GM21447 (cell line): ENCODE data around the gene TXNRD1.
"Not testable (repeated sequence)": the region's sequence is repeated elsewhere in the genome, so short reads cannot be mapped to it uniquely, and the experiment has no call there.

Experiments used
- ATAC-seq: cut with Tn5 transposase; IDR thresholded peaks from one replicate; pipeline ENCODE4 v1.9.1; 2021; ENCODE audit not compliant: unreplicated experiment

Gene TXNRD1

DNA sequence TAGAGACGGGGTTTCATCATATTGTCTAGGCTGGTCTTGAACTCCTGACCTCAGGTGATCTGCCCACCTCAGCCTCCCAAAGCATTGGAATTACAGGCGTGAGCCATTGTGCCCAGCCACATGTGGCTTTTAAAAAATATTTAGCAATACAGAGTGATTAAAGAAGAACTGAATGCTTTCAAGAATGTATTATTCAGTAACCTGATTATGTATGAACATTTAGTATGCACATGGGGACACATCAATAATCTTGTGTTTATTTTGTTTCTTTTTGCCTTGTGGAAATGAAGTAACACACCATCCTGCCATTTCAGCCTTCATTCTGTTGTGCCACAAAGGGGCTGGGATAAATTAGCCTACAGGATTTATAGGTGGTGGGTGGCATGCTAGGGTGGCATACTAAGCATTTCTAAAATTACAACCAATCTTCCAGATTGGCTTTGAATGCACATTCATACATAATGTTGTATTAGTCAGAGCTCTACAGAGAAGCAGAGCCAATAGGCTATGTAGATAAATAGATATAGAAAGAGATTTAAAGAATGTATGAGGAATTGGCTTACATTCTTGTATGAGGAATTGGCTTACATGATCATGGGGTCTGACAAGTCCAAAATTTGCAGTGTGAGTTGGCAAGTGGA, 25.5 kb upstream of the TXNRD1 start:
- no peak for ATAC-seq

DNA sequence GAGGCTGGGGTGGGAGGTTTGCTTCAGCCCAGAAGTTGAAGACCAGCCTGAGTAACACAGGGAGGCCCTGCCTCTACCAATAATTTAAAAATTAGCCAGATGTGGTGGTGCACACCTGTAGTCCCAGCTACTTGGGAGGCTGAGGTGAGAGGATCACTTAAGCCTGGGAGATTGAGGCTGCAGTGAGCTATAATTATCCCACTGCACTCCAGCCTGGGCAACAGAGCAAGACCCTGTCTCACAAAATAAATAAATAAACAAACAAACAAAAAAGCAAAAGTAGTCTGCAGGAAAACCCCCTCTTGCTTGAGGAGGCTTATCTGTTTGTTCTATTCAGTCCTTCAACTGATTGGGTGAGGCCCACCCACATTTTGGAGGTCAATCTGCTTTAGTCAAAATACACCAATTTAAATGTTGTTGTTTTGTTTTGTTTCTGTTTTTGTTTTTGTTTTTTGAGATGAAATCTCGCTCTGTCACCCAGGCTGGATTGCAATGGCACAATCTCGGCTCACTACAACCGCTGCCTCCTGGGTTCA, 24.9 kb upstream of the TXNRD1 start:
- ATAC-seq, result no peak

DNA sequence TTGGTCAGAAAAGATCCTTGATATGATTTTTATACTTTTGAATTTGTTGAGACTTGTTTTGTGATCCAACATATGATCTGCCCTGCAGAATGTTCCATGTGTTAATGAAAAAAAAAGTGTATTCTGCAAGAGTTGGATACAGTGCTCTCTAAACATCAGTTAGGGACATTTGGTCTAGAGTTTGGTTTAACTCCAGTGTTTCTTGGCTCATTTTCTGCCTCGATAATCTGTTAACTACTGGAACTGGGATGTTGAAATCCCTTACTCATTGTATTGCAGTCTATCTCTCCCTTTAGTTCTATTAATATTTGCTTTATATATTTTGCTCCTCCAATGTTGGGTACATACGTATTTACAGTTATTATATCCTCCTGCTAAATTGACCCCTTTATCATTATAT, 18.3 kb upstream of the TXNRD1 start:
- ATAC-seq, result no peak

DNA sequence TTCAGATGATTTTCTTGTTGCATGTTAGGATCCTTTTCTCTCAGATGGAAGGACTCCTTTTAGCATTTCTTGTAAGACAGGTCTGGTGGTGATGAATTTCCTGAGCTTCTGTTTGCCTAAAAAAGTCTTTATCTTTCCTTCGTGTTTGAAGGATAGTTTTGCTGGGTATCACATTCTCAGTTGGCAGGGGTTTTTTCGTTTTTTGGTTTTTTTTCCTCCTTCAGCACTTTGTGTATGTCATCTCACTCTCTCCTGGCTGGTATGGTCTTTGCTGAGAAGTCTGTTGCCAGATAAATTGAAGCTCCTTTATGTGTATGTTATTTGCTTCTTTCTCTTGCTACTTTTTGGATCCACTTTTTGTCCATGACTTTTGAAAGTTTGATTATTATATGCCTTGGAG, 15.6 kb upstream of the TXNRD1 start:
- no peak for ATAC-seq

DNA sequence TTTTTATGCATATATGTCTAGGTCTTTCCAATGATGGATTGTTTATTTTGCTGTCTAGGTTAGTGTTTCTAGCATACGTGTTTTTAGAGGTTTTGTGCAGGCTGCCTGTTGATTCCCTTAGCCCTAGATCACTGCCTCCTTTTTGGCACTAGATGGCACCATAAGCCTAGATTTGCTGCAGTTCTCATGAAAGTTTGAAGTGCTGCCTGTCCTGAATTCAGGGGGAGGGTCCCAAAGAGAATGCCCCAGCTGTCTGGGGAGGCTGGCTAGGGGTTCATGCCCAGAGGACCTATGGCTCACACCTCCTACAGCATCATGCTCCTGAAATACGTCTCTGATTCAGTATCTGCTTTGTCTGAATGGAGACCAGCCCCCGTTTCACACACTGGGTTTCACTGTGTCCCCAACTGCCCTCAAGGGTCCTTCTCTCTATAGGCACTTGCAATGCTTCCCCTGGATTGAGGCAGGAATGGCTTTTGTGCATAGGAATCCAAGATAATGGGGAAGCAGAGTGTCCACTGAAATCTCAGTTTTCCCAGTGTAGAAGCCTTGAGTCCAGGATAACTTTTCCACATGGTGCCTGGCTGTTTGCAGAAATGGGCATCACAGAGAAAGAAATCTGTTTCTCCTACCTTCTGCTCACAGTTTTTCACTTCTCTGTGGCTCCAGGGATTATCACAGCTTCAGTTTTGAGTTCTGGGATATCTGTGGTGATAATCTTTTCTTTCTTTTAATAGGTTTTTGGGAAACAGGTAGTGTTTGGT, 14.2 kb upstream of the TXNRD1 start:
- ATAC-seq, result no peak

DNA sequence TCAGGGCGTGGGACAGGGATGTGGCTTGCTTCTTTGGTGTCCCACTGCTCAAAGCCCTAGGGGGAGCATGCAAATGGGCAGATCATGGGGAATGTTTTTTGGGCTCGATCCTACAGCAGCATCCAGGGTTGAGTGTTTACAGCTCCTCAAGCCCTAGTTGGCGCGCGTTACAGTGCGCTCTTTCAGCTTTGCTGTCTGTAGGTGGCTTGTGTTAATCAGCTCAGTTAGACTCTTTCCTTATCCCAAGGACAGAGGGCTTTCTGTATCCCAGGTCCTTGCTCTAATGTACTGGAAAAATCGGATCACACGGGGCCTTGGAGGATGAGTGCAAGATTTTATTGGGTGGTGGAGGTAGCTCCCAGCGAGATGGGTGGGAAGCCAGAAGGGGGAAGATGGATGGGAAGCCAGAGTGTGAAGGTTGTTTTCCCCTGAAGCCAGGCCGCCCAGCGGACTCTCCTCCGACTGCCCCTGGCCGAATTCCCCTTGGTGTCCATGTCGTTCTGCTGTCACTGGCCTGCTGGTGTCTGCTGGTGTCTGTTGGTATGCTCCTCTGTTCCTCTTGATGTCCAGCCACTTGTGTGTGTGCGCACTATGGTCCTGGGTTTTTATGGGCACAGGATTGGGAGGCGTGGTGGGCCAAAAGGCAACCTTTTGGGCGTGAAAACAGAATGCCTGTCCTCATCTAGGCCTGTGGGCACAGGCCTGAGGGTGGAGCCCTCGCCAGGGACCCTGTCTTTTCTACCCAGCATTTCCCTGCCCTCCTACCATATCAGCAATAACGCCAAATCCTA, 10.7 kb upstream of the TXNRD1 start:
- ATAC-seq, result no peak

DNA sequence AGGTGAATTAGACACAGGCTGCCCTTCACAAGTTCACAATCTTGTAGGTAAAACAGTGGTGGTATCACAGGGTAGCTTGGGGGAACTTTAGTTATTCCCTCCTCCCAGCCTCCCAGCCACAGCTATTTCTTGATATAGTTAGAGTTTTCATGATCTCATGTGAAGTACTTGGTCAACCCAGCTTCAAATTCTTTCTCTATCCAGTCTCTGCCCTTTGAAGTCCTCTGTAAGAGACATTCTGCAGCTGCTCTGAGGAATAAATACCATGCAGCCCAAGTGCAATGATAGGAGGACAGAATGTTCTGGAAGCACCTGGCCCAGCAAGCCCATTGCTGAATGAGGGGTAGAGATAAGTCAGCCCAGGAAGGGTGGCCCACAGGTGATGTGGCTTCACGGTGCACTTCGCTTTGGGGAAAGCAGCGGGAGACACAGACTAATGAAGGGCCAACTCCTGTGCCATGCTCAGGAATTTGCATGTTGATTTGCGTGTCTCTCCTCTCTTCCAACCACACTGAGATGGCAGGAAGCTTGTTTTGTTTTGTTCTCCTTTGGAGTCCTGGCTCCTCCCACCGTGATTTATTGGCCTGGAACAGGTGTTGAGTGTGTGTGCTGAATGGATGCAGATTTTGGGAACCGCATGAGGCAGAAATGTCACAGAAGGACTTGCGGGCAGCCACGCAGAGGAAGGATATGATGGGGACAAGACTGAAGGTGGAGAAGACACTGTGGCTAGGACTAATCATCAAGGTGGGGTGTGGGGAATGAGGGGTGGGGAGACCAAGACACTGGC, 8.0 kb upstream of the TXNRD1 start:
- ATAC-seq, result no peak

DNA sequence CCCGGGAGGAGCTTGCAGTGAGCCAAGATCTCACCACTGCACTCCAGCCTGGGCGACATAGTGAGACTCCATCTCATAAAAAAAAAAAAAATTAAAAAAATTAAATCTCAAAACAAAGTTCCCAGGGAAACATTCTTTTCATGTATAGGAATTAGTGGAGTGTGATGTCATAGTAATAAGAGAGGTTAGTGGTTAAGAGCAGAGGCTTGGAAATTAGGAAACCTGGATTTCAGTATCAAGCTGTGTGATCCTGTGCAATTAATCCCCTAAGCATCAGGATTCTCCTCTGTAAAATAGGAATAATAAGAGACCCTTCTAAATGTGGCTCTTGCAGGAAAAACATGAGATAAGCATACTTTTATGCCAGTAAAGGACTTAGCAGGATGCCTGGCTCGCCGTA, 3.1 kb upstream of the TXNRD1 start:
- no peak for ATAC-seq

DNA sequence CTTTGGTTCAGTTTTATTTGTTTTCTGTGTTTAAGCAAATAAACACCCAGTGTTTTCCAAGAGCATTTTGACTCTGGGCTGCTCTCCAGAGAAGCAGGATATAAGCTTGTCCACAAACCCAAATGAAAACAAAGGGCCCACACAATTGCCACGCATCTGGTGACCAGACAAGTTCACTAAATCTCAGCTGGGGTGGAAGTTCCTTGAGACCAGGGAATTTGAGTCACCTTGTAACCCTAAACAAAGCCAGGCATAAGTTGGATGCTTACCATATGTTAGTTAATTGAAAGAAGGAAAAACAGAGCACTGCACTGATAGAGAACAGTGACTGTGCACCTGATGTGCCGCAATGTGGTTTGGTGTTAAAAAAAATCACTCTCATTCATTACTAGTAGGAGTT, 1.6 kb upstream of the TXNRD1 start:
- ATAC-seq, result no peak

DNA sequence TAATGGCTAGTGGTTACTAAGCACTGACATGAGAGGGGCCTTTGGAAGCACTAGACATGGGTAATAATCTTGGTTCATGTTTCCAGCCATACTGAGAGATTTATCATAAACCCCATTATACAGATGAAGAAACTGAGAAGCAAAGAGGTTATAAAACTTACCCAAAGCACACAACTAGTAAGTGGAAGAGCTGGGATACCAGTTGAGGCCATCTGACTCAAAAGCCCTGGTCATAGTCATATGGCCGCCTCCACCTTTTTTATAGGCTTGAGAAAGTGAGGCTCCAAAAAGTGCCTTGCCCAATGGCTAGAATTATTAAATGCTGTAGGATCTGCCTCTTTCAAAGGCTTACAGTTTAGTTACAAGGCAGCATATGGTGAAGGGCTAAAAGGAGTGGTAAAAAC, 944 bp downstream of the TXNRD1 start:
- no peak for ATAC-seq

DNA sequence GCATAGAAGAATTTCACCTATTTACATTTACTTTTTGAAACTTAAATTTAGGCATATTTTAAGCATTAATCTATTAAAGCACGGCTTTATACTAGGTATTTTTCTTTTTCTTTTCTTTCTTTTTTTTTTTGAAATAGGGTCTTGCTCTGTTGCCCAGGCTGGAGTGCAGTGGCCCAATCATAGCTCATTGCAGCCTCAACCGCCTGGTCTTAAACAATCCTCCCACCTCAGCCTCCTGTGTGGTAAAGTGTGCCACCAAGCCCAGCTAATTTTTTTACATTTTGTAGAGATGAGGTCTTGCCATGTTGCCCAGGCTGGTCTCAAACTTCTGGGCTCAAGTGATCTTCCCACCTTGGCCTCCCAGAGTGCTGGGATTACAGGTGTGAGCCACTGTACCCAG, 2.9 kb downstream of the TXNRD1 start:
- not testable (repeated sequence) for ATAC-seq

DNA sequence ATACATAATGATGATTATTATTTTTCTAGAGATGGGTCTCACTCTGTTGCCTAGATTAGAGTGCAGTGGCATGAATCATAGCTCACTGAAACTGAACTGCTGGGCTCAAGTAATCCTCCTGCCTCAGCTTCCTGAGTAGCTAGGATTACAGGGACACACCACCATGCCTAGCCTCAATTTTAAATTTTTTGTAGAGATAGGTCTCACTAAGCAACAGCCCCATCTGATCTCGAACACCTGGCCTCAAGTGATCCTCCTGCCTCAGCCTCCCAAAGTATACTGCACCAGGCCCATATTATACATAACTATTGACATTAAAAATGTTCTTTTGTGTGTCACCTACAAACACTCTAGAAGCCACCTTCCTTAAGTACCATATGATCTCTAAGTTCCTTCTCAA, 3.4 kb downstream of the TXNRD1 start:
- ATAC-seq, result no peak

DNA sequence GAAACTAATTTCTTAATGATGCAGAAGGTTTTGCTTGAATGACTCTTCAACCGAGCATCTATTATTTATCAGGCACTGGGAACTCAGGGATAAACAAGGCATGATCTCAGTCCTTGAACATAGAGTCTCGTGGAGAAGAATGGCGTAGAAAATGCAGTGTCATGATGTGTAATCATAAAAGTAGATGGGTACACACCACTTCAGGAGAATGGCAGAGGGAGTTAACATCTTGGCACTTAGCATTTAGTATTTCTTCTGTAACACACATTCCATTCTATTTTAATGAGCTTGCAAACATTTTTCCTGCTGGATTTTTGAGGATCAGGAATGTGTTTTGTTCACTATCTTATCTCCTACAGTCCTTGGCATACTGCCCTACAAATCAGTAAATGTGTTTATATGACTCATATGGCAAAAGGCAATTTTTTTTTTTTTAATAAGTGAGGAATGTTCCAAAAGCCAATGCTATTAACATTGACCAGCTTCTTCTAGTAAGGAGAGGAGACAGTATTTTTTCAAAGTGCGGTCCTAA, 3.8 kb downstream of the TXNRD1 start:
- no peak for ATAC-seq

DNA sequence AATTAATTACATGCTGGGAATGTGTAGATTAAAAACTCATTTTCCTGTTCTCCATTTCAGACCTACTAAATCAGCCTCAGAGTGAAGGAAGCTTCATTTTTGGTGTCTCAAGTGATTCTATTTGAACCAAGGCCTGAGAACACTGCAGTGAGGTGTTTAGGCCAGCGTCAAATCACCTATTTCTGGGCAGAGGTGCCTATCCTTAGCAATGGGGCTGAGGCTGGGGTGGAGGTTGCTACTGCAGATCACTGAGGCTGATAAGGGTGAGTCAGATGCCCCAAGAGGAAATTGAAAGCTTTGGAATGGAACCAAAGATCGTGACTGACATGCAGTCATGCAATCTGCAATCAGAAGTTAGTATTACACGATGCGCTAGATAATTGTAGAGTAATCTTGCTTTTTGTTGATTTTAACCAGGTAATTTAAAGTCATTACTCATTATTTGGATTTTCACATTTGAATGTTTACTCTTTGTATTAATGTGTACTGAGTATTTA, 4.4 kb downstream of the TXNRD1 start:
- ATAC-seq, result no peak

DNA sequence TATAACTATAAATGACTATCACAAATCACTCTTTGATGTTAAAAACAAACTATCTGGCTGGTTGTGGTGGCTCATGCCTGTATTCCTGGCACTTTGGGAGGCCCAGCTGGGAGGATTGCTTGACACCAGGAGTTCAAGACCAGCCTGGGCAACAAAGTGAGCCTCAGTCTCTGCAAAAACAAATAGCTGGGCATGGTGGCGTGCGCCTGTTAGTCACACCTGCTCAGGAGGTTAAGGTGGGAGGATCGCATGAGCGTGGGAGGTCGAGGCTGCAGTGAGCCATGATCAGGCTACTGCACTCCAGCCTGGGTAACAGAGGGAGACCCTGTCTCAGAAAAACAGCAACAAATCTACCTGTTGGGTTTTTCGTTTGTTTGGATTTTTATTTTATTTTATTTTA, 5.4 kb downstream of the TXNRD1 start:
- ATAC-seq, result no peak

DNA sequence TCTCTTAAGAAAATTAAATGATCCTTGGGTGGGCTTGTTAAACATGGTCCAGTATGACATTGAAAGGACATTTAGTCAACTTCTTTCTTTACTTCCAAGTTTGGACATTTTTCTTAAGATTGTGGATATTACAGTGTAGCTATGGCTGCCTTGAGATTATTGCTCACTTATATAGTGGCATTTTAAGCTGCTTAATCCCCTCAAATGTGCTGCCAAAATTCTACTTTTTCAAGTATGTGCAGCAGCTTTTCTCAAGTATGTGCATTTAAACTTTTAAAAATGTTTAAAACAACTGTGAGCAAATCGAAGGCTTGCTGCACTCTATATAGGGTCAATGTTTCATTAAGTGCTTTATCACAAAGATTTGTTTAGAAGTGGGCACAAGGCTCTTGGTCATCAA, 7.4 kb downstream of the TXNRD1 start:
- ATAC-seq, result no peak

DNA sequence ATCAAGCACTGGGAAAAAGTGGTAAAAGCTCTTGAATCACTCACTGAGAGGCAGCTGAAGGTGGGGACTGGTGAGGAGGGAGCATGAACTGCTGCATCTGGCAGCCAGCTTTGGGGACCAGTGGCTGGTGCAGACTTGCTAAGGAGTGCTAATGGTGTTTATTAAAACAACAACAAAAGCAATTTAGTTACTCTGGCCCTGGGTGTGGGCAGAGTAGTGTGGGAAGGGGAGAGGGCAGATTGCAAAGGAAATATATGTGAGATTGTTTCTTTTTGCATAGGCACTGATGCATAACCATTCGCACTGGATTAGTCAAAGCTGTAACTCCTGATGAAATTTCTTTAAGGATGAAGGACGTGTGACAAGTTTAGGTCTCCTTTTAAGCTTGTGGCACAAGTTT, 8.1 kb downstream of the TXNRD1 start:
- ATAC-seq, result no peak

DNA sequence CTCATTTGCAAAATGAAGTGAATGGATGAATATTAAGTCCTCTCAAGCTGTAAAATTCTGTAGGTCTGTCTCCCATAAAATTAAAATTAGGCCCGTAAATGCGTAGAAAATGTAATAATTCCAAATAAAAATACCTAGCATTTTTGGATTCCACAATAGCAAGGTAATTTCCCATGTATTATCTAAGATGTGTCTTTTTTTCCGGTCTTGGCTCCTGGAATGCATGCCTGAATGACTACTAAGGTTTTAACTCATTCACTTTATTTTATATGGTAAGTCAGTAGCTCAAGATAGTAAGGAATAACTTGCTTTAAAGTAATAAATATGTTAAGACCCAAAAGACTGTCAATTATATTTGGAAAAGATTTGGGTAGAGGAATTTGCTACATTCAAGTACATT, 11.1 kb downstream of the TXNRD1 start:
- no peak for ATAC-seq

DNA sequence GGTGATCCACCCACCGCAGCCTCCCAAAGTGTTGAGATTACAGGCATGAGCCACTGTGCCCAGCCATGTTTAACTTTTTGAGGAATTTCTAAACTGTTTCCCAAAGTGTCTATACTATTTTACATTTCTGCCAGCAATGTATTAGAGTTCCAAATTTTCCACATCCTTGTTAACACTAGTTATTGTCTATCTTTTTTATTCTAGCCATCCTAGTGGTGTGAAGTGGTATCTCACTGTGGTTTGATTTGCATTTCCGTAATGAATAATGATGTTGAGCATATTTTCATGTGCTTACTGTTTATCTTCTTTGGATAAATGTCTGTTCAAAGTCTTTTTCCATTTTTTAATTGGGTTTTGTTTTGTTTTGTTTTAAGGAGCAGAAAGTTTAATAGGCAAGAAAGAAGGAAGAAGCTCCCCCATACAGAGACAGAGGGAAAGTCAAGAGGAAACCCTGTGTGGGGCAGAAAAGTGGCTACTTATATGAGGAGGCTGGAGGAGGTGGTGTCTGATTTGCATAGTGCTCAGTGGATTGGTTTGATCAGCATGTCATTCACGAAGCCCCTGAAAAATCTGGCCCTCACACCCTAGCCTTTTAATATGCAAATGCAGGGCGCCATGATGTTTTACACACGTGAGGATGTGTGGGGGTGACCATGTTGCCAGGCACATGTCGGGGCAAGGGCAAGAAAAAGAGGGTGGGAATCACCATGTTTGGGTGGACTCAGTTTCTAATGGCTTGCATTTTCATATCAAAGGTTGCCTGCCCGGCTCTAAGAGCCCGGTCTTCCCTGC, 14.9 kb downstream of the TXNRD1 start:
- ATAC-seq, result no peak
